Common myeloid progenitor, CD34-positive (primary cell): ENCODE results near the gene DCAF11.
A peak's percentile ranks its signal among the peaks of the same experiment; 100 is the strongest.

Source experiments
- CTCF ChIA-PET: fragments of 350-600 bp; sonication (Branson Sonifier 250); formaldehyde crosslinking; loops from one replicate; lab custom pipeline; 2021; ENCODE audit warnings: antibody characterized with exemption; lab: Charles Lee
- POLR2A ChIA-PET: fragments of 350-600 bp; sonication (Branson Sonifier 250); formaldehyde crosslinking; loops from one replicate; lab custom pipeline; 2021; ENCODE audit warnings: antibody characterized with exemption; lab: Charles Lee
- DNase-seq, 3 donors: peaks; one replicate each; pipeline versions ENCODE4 v3.0.0 to v3.0.0-alpha.2; 2013
- H3K27ac ChIP-seq, 2 experiments: 1 replicate in 1 of 2; 2 replicates in 1 of 2; pipeline ENCODE4 v1.7.0; 2013; ENCODE audit warnings: inconsistent platforms in 2 of 2, low read length in 2 of 2, mild to moderate bottlenecking in 2 of 2, low read depth in 1 of 2, moderate library complexity in 1 of 2; ENCODE audit not compliant: severe bottlenecking in 2 of 2, insufficient read depth in 1 of 2, poor library complexity in 1 of 2
- H3K27me3 ChIP-seq, 5 experiments: replicated peaks in 2 of 5; 1 replicate in 3 of 5; 2 replicates in 2 of 5; pipeline versions ENCODE4 v1.6.1 to v1.7.0; 2013; ENCODE audit warnings: low read length in 4 of 5, mild to moderate bottlenecking in 2 of 5, moderate library complexity in 2 of 5, inconsistent platforms in 1 of 5; ENCODE audit not compliant: insufficient read depth in 5 of 5, control insufficient read depth in 4 of 5
- H3K36me3 ChIP-seq, 4 experiments: 1 replicate in 2 of 4; 2 replicates in 2 of 4; pipeline versions ENCODE4 v1.6.1 to v1.7.0; 2013; ENCODE audit warnings: low read length in 3 of 4, control low read depth in 1 of 4, mild to moderate bottlenecking in 1 of 4; ENCODE audit not compliant: control insufficient read depth in 4 of 4, insufficient read depth in 4 of 4
- H3K4me1 ChIP-seq, 4 experiments: 1 replicate in 3 of 4; 2 replicates in 1 of 4; pipeline versions ENCODE4 v1.6.1 to v1.7.1; 2013; ENCODE audit warnings: low read length in 3 of 4, mild to moderate bottlenecking in 3 of 4, control low read depth in 1 of 4, inconsistent platforms in 1 of 4, moderate library complexity in 1 of 4; ENCODE audit not compliant: control insufficient read depth in 4 of 4, insufficient read depth in 4 of 4; ENCODE audit errors: control extremely low read depth in 1 of 4
- H3K4me3 ChIP-seq, 7 experiments: 1 replicate in 4 of 7; 2 replicates in 3 of 7; pipeline versions ENCODE4 v1.5.1 to v1.7.0; 2013; ENCODE audit warnings: mild to moderate bottlenecking in 7 of 7, low read length in 6 of 7, moderate library complexity in 6 of 7, inconsistent platforms in 2 of 7, low read depth in 2 of 7, control low read depth in 1 of 7; ENCODE audit not compliant: insufficient read depth in 4 of 7, control insufficient read depth in 1 of 7; ENCODE audit errors: extremely low read depth in 1 of 7
- H3K9me3 ChIP-seq, 5 experiments: 1 replicate in 4 of 5; 2 replicates in 1 of 5; pipeline versions ENCODE4 v1.6.1 to v1.7.1; 2013; ENCODE audit warnings: low read length in 4 of 5, mild to moderate bottlenecking in 2 of 5, inconsistent platforms in 1 of 5, low read depth in 1 of 5, moderate library complexity in 1 of 5; ENCODE audit not compliant: control insufficient read depth in 4 of 5, insufficient read depth in 2 of 5; ENCODE audit errors: control extremely low read depth in 1 of 5
- WGBS: methylation state at CpG from one replicate; pipeline ENCODE4 v1.1.5; 2013; ENCODE audit not compliant: insufficient coverage; 5-methylcytosine and 5-hydroxymethylcytosine counted together

Gene DCAF11

GRCh38 chr14:24092505-24093206 is 21.9 kb upstream of the DCAF11 start:
- Histone ChIP-seq H3K4me3 (no peak overlapping the region), H3K4me1 (peaks cover 0 to 37% (median 29%) of the 10 kb centered on the region in 4 experiments), H3K36me3 (peaks cover 0 to 5% (median 0%) of the 10 kb centered on the region in 4 experiments), H3K27me3 (no peaks in the 10 kb centered on the region), H3K27ac (no peak overlapping the region), H3K9me3 (no peaks in the 10 kb centered on the region)
- ChIA-PET CTCF (interaction anchor here (0.8 to 8.7 kb wide), 15 partner anchors 8 to 215 kb away, joined by 3 to 178 read pairs (median 6); partner anchors contain the start of genes CARMIL3, CIDEB, CPNE6 and DCAF11), POLR2A (interaction anchor here (0.7 to 1.2 kb wide), 4 partner anchors 16 to 68 kb away, joined by 3 to 6 read pairs (median 3); partner anchors contain the start of genes DCAF11, IRF9 and NRL)
- 81% methylated on average over 3 of the region's 4 CpGs for WGBS
- no peak for DNase-seq

DNA sequence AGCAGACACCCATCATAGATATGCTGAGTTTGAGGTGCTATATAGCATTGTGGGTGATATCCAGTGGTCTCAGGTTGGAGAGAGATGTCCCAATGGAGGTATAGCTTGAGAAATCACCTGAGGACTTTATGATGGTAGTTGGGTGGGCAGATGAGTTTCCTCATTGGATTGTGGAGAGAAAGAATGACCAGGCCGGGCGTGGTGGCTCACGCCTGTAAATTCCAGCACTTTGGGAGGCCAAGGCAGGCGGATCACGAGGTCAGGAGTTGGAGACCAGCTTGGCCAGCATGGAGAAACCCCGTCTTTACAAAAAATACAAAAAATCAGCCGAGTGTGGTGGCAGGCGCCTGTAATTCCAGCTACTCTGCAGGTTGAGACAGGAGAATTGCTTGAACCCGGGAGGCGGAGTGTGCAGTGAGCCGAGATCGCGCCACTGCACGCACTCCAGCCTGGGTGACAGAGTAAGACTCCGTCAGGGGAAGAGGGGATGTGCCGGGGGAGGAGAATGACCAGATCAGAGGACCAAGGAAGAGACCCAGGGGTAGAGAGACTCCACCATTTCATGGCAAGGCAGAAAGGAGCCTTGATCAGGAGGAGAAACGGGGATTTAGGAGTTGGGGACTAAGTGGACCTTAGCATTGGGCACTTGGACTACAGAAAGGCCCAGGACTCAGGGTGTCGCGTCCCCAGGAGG is 21.2 kb upstream of the DCAF11 start:
- DNase-seq, result no peak
- no peaks in the 10 kb centered on the region for H3K9me3 ChIP-seq
- peak overlapping the region in 6 of 7 experiments; percentile 48 to 86 (median 78) for H3K4me3 ChIP-seq
- ChIA-PET CTCF (interaction anchor here (0.8 to 8.7 kb wide), 15 partner anchors 9 to 108 kb away, joined by 3 to 178 read pairs (median 6); partner anchors contain the start of genes CARMIL3, CPNE6, DCAF11 and NRL), POLR2A (interaction anchor here (0.8 to 2.6 kb wide), 4 partner anchors 12 to 68 kb away, joined by 3 to 11 read pairs (median 6); partner anchors contain the start of genes DCAF11, IRF9 and NRL)
- H3K36me3 ChIP-seq, result peaks cover 0 to 12% (median 4%) of the 10 kb centered on the region in 4 experiments
- no peaks in the 10 kb centered on the region for H3K27me3 ChIP-seq
- H3K27ac ChIP-seq, result peak overlapping the region; percentile 80 to 90
- WGBS, result 83% methylated on average over 19 of the region's 19 CpGs
- H3K4me1 ChIP-seq, result peaks cover 0 to 37% (median 29%) of the 10 kb centered on the region in 4 experiments

GRCh38 chr14:24093901-24094840 is 20.4 kb upstream of the DCAF11 start, which contains the start of gene PCK2:
Gene PCK2, plus strand, starts transcription at chr14:24094311. Its CDS starts 95 bp downstream, at chr14:24094406.
- WGBS, result under 1% methylated on average over 46 of the region's 68 CpGs
- CTCF ChIA-PET, result interaction anchor here (0.7 to 8.7 kb wide), 11 partner anchors 9 to 86 kb away, joined by 3 to 178 read pairs (median 6); partner anchors contain the start of genes CARMIL3, DCAF11, IRF9 and NRL
- H3K4me1 ChIP-seq, result peaks cover 0 to 37% (median 29%) of the 10 kb centered on the region in 4 experiments

DNA sequence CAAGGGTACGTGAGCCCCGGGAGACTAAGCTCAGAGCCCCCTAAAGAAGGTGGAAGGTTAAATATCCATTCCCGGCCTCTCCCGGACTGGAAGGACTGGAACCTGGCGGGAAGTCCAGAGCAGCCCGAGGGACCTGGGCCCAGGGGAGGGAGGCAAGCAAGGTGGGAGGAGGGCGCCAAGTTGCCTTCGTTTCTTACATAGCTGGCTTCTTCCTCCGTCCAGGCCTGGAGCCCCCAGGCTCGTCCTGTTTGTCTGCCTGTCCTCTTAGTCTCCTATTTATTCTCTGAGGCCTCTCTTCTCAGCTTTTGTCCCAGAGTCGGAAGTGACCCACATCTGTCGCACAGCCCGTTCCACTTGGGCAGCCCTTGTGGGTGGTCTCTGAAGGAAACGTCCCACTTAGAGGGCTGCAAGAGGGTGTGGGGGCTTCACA is 19.7 kb upstream of the DCAF11 start:
- peak overlapping the region; percentile 80 to 90 for H3K27ac ChIP-seq
- H3K4me3 ChIP-seq, result peak overlapping the region; percentile 48 to 86 (median 77)
- ChIA-PET CTCF (interaction anchor here (0.7 to 8.7 kb wide), 7 partner anchors 10 to 87 kb away, joined by 3 to 178 read pairs (median 12); partner anchors contain the start of genes CARMIL3, DCAF11, IRF9 and NRL), POLR2A (interaction anchor here (1.7 to 2.6 kb wide), 3 partner anchors 10 to 19 kb away, joined by 5 to 12 read pairs (median 11); partner anchors contain the start of genes DCAF11 and NRL)
- no peaks in the 10 kb centered on the region for H3K9me3 ChIP-seq
- no peaks in the 10 kb centered on the region for H3K27me3 ChIP-seq
- H3K36me3 ChIP-seq, result peaks cover 0 to 27% (median 13%) of the 10 kb centered on the region in 4 experiments
- H3K4me1 ChIP-seq, result peaks cover 0 to 37% (median 29%) of the 10 kb centered on the region in 4 experiments
- 3% methylated on average over 11 of the region's 14 CpGs for WGBS
- peak; percentile 15 to 52 (median 34) for DNase-seq

More at GRCh38 chr14:24093901-24094840, 20.4 kb upstream of the DCAF11 start, which contains the start of gene PCK2:
- no peaks in the 10 kb centered on the region for H3K27me3 ChIP-seq
- POLR2A ChIA-PET, result interaction anchor here (1.2 to 2.6 kb wide), 4 partner anchors 11 to 67 kb away, joined by 5 to 12 read pairs (median 8); partner anchors contain the start of genes DCAF11, IRF9 and NRL
- peak within 1 kb of the TSS; percentile 48 to 86 (median 77) for H3K4me3 ChIP-seq
- peak; percentile 79 to 87 (median 84) for DNase-seq
- H3K27ac ChIP-seq, result peak within 1 kb of the TSS; percentile 80 to 90
- H3K36me3 ChIP-seq, result peaks cover 0 to 20% (median 8%) of the 10 kb centered on the region in 4 experiments
- H3K9me3 ChIP-seq, result no peaks in the 10 kb centered on the region

DNA sequence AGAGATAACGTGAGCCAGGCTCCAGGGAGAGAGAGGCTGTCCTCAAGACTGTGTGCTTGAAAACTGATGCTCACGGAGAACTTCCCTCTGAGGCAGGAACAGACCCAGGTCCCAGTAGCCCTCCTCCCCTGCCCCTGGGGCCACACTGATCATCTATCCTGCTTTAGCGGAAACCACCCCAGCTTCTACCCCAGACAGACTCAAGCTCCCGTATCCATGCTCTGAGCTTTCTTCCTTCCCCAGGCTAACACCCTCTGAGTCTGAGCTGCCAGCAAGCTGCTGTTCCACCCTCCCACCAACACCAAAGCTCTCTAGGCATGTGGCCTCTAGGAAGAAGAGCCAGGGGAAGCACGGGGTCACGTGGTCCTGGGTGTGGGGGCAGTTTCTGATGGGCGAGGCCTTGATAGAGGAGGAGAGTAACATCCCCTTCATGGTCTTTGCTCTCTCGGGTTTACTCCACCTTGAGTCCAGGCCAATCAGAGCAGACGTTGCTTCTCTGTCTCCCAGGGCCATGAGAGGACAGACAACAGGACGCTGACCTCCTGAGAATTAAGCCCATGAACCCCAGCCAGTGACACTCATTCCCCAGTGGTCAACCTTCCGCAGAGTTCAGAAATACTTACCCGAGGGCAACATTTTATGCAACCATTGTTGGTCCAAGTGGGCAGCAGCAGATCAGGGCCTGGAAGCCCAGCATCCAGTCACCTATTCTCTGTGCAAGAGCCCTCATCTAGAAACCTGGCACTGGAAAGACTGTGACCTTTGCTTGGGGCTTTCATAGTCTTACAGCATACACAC is 19.1 kb upstream of the DCAF11 start:
- CTCF ChIA-PET, result interaction anchor here (0.7 to 8.7 kb wide), 8 partner anchors 11 to 88 kb away, joined by 3 to 178 read pairs (median 9); partner anchors contain the start of genes CARMIL3, DCAF11, IRF9 and NRL
- DNase-seq, result peak; percentile 38 to 77 (median 69)
- POLR2A ChIA-PET, result interaction anchor here (1.7 to 2.6 kb wide), 3 partner anchors 10 to 18 kb away, joined by 5 to 12 read pairs (median 11); partner anchors contain the start of genes DCAF11 and NRL
- Histone ChIP-seq H3K36me3 (peaks cover 0 to 32% (median 16%) of the 10 kb centered on the region in 4 experiments), H3K27me3 (no peaks in the 10 kb centered on the region), H3K4me1 (peaks cover 0 to 37% (median 29%) of the 10 kb centered on the region in 4 experiments), H3K4me3 (peak overlapping the region; percentile 48 to 86 (median 77)), H3K9me3 (no peaks in the 10 kb centered on the region), H3K27ac (peak overlapping the region; percentile 80 to 90)
- WGBS, result 36% methylated on average over 9 of the region's 12 CpGs
